RKO (cell line): ENCODE measurements around the gene MAPKBP1.

Source experiments
- DNase-seq: peaks from one replicate; pipeline ENCODE4 v3.0.0-alpha.2; 2016; ENCODE audit warnings: low spot score

The MAPKBP1 gene

DNA sequence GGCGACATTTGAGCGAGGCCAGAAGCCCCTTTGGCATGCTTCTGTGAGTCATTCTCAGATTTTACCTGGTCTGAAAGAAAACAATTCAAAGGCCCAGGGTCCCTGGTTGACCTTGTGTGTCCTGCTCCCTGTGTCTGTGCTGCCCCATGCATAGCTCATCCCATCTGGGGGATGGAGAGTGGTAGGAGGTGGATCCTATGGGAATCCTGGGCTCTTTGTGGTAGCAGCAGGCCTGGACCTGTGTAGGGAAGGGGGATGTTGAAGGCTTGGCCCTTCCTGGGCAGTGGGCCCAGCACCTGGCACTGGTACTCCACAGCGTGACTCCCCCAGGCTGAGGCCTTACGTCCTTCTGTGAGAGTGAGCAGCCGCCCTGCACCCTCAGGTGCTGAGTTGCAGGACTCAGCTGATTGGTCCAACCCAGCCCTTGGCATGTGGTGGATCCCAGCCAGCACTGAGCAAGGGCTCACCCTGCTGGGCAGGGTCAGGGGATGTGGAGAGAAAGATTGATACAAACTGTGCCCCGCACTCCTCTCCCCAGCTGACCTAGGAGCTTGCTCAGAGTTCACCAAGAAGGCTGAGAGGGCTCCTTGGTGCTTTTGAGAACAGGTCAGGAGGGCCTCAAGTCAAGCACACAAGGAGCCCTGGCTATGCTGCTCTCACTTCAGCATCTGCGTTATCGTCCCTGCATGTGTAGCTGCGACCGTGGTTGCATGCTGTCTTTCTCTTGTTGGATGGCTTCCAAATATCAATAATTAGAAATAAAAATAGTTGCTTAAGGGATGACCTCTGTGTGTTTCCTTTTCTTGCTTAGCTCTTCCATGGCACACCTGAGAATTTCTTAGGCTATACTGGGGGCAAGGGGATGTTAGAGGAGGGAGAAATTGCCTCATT is 32.3 kb downstream of the MAPKBP1 start:
- DNase-seq, result no peak

DNA sequence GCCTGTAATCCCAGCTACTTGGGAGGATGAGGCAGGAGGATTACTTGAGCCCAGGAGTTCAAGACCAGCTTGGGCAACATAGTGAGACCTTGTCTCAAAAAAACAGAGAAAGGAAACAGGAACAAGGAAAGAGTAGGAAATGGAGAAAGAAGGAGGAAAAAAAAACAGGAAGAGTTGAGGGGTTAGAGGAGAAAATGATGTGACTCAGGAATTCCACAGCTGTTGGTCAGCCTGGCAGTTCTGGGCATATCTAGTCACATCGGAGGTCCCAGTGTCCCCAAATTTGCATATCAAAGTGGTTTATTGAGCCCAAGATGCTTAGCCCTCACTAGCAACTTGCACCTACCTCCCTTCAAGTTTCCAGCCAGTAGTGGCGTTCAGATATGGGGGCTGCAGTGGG is 34.8 kb downstream of the MAPKBP1 start:
- peak; percentile 20 for DNase-seq

DNA sequence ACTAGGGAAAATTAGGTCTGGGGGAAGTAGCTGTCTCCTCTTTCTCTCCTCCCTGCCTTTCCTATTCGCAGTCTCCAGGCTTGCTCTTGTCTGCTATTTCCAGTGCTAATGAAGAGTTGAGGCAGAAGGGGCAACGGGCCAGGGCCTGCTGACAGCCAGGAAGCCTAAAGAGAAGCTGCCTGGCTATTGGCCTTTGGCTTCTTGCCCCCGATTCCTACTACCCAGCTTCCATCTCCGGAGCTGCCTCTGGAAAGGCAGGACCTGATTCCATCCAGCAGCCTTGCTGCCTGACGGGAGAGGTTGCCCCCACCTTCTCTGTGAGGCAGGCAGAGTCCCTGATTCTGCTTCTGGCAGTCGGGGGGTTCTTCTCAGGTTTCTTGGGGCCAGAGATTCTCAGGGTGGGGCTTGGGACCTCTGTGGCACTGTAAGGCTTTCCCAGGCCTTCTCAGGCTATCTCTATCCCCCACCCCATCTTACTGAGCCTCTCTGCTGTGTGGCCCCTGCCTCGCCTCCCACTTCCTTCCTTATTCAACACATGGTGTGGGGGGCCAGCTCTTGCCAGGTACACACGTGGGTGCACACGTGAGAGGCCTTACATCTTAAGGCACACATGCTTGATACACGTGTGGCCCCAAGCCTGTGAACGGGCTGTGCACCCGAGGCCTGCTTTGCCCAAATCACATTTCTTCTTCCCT is 35.4 kb downstream of the MAPKBP1 start:
- DNase-seq, result no peak

DNA sequence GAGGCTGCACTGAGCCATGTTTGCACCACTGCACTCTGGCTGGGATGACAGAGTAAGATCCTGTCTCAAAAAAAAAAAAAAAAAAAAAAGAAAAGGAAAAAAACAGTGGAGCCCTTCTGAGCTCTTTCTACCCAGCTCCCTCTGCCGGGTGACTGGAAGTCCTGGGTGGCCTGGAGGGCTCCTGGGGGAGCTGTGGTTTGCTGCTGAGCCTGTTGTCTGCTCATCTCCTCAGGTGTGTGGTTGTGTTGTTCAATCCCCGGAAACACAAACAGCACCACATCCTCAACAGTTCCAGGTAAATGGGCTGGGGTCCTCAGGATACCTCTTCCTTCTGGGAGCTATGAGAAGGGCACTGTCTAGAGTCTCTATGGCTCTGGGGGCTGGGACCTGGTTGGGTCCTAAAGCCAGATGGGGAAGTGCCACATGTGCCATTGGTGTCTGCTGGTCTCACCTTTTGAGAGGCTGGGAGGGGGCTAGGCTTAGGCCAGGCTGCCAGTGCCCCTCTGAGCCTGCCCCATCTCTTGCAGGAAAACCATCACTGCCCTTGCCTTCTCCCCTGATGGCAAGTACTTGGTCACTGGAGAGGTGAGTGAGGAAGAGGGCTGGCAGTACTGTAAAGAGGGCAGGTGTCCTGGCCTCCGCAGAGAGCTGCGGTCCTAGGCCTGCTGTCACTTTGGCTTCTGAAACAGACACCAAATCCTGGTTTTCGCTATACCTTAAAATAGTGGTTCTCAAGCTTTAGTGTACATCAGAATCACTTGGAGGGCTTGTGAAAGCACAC is 36.6 kb downstream of the MAPKBP1 start:
- DNase-seq, result no peak

DNA sequence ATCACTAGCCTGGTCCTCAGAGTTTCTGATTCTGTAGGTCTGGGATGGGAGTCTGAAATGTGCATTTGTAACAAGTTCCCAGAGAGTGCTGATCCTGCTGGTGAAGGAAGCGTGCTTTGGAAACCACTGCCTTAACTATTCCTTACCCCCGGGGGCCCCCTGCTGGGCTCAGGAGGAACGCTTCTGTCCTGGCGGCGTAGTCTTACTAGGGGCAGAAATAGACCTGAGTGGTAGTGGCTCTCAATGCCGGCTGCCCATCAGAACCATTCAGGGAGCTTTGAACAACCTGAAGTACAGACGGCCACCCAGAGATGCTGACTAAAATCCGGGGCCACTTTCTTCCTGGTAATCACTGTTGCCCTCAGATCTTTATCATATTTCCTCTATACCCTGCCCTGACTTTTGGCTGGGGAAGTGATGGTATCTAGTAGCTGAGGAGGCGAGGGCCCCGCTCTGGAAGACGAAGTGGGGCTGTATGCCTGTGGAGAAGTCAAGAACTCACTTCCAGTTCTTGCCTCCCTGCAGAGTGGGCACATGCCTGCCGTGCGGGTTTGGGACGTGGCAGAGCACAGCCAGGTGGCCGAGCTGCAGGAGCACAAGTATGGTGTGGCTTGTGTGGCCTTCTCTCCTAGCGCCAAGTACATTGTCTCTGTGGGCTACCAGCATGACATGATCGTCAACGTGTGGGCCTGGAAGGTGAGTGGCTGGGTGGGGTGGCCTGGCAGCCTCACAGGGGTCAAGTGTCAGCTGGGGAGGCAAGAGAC is 37.3 kb downstream of the MAPKBP1 start:
- DNase-seq, result peak; percentile 83

DNA sequence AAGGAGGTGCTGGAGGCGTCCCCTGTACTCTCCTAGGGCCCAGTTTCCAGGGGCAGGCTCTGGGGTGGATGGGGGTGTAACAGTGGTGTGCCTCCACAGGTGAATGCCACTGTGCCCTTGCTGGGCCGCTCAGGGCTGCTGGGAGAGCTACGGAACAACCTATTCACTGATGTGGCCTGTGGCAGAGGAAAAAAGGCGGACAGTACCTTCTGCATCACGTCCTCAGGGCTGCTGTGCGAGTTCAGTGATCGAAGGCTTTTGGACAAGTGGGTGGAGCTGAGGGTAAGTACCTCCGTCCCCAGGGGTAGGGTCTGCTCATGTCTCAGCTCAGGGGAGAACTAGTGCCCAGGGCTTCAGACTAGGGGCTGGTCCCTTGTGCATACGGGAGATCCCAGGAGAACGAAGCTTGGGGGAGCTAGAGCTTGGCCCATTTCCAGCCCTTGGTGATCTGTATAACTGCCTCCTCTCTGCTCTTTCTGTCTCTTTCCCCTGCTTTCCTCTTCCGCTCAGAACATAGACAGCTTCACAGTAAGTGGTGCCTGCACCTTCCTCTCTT is 38.6 kb downstream of the MAPKBP1 start:
- DNase-seq, result no peak

DNA sequence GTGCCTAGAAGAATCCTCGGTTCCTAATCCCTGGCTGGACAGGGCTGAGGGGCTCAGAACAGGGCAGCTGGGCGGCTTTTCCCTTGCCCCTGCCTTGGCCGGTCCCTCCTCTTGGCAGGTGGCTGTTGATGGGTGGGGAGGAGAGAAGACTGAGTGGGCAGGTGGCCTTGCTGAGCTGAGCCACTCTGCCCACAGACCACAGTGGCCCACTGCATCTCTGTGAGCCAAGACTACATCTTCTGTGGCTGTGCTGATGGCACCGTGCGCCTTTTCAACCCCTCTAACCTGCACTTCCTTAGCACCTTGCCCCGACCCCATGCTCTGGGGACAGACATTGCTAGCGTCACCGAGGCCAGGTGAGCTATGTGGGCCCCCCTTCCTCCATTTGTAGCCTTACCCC is 39.1 kb downstream of the MAPKBP1 start:
- no peak for DNase-seq

DNA sequence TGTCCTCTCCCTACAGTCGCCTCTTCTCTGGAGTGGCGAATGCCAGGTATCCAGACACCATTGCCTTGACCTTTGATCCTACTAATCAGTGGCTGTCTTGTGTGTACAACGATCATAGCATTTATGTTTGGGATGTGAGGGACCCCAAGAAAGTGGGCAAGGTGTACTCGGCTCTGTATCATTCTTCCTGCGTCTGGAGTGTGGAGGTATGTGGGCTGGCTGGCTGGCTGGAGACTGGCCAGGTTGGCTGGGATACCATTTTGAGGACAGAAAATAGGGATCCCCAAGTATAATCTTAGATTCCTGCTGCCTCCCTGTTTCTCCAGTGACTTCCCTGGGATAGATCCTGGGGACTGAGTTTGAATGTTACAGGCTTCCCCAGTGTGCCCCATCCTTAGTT is 40.2 kb downstream of the MAPKBP1 start:
- no peak for DNase-seq

DNA sequence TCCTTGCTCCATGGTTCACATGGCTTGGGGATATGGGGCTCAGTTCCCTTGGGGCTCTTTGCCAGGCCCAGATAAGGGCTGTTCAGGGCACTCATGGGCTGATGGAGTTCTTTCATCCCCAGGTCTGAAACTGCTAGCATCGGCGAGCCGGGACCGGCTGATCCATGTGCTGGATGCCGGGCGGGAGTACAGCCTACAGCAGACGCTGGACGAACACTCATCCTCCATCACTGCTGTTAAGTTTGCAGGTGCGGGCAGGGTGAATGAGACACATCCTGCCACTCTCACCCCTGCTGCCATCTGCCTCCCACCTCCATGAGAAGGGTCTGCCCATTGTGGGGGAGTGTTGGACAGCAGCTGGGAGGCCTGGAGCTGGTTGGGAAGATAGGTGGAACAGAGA is 42.5 kb downstream of the MAPKBP1 start:
- DNase-seq, result no peak

DNA sequence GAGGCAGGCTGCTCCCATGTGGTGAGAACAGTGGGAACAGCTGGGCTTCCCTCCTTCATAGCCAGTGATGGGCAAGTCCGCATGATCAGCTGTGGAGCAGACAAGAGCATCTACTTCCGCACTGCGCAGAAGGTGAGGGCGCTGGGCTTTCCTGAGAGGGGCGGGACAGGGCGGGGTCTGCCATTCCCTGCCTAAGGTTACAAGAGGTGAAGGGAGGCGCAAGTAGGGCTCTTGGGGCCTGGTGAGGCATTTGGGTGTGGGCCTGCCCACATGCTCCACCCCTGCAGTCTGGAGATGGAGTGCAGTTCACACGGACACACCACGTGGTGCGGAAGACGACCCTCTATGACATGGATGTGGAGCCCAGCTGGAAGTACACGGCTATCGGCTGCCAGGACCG is 43.0 kb downstream of the MAPKBP1 start:
- DNase-seq, result no peak

DNA sequence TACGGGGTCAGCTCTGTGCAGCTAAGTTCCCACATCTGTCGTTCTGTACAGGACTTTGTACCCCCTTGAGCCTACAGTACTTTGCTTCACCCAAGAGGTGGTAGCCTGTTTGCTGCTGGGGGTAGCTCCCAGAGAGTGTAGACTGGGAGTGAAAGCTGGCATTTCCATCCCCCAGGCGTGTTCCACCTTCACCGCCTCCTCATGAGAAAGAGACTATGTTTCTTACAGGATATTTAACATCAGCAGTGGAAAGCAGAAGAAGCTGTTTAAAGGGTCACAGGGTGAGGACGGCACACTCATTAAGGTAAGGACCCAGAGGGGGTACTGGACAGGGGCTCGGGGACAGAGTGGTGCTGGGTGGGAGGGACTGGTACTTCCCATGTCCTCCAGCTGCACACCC is 43.5 kb downstream of the MAPKBP1 start:
- no peak for DNase-seq

DNA sequence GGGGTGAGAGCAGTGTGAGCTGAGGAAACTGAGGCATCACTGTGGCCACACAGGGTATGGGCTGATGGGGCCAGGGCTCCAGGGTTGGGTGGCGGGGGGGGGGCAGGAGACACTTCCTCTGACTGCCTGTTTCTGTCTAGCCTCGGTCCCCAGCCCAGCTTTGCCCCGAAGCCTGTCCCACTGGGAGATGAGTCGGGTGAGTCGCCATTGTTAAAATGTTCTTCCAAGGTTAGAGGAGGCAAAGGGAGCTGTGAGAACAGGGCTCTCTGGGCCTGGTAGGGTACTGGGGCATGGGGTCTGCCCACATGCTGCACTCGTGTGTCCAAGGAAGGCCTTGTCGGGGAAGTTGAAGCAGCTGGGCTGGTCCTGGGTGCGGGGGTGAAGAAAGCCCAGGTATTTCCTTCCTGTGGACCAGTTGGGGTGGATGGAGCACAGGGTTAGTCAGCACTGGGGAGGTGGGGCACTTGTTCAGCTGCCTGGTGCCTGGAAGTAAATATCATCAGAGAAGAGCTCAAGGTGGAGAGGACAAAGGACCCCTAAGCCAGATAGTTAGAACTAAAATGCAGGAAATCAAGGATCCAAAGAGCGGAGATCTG is 45.3 kb downstream of the MAPKBP1 start:
- DNase-seq, result no peak

DNA sequence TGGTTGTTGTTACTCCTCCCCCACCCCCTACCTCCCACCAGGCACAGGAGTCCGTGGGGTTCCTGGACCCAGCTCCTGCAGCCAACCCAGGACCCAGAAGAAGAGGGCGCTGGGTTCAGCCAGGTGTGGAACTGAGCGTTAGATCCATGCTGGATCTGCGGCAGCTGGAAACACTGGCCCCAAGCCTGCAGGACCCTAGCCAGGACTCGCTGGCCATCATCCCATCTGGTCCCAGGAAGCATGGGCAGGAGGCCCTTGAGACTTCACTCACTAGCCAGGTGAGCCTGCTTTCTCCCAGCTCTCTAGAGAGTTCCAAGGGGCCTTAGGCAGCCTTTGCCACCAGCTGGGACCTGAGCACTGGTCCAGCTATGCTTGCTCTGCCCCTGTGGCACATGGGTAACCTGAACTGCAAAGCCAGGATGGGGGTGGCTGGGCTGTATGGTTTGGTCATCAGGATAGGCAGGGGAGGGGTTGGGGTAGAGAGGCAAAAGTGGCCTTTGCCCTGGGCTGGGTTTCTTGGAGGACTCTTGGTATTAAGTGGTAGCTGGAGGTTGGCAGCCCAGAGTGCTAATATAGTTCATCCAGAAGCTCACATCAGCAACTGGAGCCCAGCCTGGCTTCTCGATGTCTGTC is 46.6 kb downstream of the MAPKBP1 start:
- no peak for DNase-seq

DNA sequence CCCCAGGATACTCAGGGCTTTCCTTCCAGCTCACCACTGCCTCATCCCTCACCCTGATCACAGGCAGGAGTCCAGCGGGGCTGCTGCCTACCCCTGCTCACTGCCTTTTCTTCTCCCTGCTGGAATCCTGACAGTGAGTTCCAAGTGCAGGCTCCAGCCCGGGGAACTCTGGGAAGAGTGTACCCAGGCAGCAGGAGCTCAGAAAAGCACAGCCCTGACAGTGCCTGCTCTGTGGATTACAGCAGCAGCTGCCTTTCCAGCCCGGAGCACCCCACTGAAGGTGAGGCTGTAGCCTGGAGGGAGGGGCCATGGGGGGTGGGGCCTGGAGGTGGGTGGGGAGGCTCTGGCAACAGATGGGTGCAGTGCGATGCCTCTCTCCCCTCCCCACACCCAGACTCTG is 47.5 kb downstream of the MAPKBP1 start:
- no peak for DNase-seq

DNA sequence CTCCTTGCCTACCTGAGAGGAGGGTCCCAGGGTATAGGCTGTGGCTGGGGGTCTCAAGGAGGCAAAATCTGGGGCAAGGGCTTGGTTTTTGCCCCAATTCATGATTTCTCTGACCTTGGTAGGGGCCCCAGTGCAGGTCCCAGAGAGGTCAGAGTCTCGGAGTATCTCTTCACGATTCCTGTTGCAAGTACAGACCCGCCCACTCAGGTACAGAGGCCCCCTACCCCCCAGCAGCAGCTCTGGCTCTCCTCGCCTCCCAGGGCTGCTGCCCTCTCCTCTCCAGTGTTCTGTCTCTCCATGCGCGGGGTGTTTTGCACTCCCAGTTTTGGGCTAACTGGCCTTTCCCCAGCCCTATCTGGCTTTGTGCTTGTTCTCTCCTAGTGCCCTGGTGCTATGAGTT is 48.2 kb downstream of the MAPKBP1 start:
- no peak for DNase-seq

DNA sequence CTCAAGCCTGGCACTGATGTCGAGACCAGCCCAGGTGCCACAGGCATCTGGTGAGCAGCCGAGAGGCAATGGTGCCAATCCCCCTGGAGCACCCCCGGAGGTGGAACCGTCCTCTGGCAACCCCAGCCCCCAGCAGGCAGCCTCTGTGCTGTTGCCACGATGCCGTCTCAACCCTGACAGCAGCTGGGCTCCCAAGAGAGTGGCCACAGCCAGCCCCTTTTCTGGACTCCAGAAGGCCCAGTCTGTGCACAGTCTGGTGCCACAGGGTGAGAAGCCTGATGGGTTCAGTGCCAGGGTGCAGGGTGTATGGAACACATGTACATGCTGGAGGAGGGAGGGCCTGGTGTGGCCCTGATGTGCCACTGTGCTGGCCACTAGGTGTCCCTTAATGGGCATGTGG is 48.7 kb downstream of the MAPKBP1 start:
- no peak for DNase-seq

DNA sequence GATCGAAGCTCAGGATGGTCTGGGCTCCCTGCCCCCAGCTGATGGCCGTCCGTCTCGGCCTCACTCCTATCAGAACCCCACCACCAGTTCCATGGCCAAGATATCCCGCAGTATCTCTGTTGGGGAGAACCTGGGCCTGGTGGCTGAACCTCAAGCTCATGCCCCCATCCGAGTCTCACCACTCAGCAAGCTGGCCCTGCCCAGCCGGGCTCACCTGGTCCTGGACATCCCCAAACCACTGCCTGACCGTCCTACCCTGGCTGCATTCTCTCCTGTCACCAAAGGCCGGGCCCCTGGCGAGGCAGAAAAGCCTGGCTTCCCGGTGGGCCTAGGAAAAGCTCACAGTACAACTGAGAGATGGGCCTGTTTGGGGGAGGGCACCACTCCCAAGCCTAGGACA is 49.2 kb downstream of the MAPKBP1 start:
- DNase-seq, result no peak

DNA sequence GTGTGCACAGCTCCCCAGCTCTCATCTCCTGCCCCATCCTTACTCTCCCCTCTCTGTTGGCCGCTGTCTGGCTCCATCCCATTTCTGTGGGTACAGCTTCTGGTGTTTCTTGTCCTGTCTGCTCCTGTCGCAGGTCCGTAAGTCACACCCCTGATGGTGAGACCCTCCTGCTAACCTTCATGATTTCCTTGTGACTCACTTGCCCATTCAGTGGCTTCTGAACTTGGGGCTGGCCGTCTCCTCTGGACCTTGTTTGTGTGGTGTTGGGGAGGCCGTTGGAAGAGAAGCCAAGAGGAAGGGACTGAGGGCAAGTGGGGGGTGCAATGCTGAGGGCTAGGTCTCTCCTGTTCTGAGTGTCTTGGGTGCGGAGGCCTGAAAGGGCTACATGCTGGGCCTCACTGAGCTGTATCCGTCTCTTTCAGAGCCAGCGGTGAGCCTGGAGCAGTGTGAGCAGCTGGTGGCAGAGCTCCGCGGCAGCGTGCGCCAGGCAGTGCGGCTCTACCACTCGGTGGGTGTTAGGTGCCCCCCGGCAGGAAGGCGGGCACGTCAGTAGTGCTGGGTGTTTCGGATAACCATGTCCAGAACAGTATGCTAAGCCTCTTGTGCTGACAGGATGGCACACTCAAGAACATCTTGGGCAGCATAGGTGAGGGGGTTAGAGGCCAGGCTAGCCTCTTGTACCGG is 49.9 kb downstream of the MAPKBP1 start:
- DNase-seq, result no peak

DNA sequence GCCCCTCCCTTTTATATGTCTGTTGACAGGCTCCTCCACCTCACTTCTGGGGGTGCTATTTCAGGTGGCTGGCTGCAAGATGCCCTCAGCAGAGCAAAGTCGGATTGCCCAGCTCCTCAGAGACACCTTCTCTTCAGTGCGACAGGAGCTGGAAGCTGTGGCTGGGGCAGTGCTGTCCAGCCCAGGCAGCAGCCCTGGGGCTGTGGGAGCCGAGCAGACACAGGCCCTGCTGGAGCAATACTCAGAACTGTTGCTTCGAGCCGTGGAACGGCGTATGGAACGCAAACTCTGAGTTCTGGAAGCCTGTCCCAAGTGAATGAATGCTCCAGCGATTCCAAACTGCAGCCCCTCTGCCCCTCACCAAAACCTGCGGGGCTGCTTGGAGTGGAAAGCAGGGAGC is 50.9 kb downstream of the MAPKBP1 start:
- no peak for DNase-seq
